ENCODE results near the gene CSRNP3. TPM values are rescaled to one million over a fixed set of nuclear protein-coding genes. Genes with fewer than 3 reads are reported as not detected.
A peak's percentile ranks its signal among the peaks of the same experiment; 100 is the strongest.

Gene CSRNP3
- total RNA-seq, 4 donors from 2014 or later, result 1.3 to 5.5 (median 2.6) TPM

DNA sequence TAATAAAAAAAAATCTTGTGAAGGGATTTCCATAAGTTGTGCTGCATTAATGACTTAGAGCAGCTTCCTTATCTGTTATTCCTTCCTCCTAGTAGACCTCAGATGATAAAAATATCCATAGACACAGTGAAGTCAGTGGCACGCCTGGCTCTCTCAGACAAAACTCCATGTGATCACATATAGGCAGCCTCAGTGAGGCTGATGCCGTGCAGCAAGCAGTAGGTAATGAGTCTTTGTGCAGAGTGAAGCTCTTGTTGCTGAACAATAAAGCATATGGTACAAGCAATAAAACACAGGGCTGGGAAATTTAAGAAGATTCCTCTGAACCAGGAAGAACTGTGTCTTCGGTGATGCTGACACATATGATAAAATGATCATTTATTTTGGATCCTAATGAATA lies 102.7 kb downstream of the CSRNP3 start:
- Histone ChIP-seq H3K4me3 (no peak overlapping the region), H3K36me3 (no peaks in the 10 kb centered on the region), H3K4me1 (peaks cover 0 to 10% (median 1%) of the 10 kb centered on the region in 4 donors), H3K27me3 (no peaks in the 10 kb centered on the region), H3K27ac (peak overlapping the region in 2 of 4 donors; percentile 22 to 32), H3K9me3 (no peaks in the 10 kb centered on the region)
- DNase-seq (ENCODE audit: low spot score in 2 of 2), result no peak
- TF ChIP-seq EP300 (IDR thresholded peaks at IDR 0.05) (no peak), POLR2A (IDR thresholded peaks at IDR 0.05) (no peak)
- TF ChIP-seq, protein P1, sequence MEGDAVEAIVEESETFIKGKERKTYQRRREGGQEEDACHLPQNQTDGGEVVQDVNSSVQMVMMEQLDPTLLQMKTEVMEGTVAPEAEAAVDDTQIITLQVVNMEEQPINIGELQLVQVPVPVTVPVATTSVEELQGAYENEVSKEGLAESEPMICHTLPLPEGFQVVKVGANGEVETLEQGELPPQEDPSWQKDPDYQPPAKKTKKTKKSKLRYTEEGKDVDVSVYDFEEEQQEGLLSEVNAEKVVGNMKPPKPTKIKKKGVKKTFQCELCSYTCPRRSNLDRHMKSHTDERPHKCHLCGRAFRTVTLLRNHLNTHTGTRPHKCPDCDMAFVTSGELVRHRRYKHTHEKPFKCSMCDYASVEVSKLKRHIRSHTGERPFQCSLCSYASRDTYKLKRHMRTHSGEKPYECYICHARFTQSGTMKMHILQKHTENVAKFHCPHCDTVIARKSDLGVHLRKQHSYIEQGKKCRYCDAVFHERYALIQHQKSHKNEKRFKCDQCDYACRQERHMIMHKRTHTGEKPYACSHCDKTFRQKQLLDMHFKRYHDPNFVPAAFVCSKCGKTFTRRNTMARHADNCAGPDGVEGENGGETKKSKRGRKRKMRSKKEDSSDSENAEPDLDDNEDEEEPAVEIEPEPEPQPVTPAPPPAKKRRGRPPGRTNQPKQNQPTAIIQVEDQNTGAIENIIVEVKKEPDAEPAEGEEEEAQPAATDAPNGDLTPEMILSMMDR (IDR thresholded peaks at IDR 0.05), result no peak
- 20 to 22% methylated on average over 3 of the region's 3 CpGs for WGBS, 2 donors

DNA sequence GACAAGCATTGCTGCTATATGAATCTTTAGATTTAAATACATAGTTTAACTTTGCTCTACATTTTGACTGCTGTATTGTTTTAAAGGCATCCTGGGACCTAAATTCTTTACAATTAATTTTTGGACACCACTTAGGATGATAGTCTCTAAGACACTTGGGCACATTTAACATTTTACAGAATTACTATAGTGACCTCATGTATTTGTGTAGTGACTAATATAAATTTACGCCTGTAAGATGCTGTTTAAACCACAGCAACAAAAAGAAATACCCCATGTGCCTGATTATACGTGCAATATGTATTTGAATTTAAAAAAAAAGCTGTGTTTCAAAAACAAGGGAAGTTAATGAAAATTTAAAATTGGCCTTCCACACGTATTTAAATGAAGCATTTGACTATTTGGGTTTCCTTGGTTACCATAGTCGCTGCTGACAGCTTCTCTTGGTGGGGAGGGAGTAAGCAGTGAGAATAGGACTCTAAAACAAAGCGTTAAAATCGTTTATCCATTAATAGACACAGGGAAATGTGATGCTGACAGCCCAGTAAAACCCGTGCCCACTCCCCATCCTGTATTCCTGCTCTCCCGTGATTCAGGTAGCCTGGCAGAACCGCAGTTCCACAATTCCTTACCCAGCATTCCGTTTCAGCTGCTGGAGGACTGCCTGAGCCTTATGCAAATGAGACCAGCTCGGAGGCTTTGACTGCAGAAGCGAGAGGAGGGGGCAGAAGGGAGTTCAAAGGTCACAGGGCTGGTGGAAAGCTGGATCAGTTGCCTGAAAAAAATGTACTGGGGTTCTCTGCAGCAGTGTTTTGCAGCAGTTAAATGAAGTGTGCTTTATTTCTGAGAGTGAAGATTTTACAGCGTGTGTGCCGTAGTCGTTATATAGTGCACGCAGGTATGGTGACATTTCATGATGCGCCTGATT lies 104.3 kb downstream of the CSRNP3 start:
- Histone ChIP-seq H3K4me3 (peak overlapping the region; percentile 17 to 53 (median 34)), H3K9me3 (no peaks in the 10 kb centered on the region), H3K27ac (peak overlapping the region in 2 of 4 donors; percentile 47 to 71), H3K27me3 (no peaks in the 10 kb centered on the region), H3K36me3 (no peaks in the 10 kb centered on the region), H3K4me1 (peaks cover 0 to 10% (median 1%) of the 10 kb centered on the region in 4 donors)
- peak in 1 of 2 donors; percentile 34 for DNase-seq (ENCODE audit: low spot score in 2 of 2)
- 15 to 17% methylated on average over 17 of the region's 17 CpGs for WGBS, 2 donors
- TF ChIP-seq, protein P1 (IDR thresholded peaks at IDR 0.05), result no peak
- TF ChIP-seq EP300 (IDR thresholded peaks at IDR 0.05) (no peak), POLR2A (IDR thresholded peaks at IDR 0.05) (no peak)

DNA sequence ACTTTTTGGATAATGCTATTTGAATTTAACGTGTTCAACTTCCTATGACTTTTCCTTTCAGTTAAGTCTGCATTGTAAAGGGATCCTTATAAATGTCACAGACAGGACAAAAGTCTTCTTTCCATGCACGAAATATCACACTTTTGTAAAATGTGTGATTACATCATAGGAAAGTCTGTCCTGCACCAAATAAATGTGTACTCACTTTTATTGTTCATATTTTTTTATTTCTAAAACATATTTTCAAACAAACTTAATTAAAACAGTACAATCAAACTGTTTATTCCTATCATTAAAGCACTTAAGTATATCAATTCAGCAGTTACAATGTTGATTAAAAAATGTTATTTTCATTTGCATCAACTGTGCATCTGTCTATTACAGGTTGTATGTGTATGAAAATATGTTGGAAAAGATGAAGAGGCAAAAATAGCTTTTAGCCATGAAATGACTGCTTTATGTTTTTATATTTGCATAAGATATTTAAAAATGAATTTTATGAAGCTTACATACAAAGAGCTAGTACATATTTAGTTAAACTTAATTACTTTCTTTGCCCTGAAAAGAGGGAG lies 105.6 kb downstream of the CSRNP3 start:
- WGBS, 2 donors, result 32 to 44% methylated on average over 2 of the region's 2 CpGs
- DNase-seq (ENCODE audit: low spot score in 2 of 2), result no peak
- peak overlapping the region in 2 of 4 donors; percentile 47 to 71 for H3K27ac ChIP-seq

DNA sequence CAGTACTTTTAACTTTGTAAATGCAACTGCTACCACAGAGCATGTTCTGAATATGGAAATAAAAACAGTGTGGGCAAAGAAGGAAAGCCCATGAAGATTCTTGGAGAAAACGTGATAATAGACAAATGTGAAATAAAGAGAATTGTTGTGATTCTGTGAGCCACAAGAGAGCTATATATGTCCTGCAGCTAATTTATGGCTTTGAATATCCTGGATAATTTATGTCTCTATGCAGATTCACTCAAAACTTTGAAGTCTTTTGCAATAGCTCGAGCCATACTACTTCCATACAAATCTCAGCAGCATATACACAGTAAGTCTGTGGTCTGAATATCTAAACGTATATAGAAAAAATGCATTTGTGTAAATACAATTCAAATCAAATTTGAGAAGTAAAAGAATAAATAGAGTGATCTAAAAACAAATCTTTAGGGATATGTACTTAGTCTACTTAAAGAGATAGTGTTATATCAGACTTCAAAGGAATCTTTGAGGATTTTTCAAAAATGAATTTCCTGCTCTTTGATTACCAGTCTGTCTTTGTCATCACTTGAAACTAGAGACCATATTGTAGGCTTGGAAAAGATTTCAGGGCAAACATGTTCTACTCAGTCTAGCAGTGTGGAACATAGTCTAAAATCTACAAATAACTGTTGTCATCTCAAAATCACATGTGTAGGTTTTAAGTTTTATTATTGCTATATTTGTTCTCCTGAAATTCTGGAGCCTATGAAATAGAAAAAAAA lies 107.1 kb downstream of the CSRNP3 start:
- 35 to 40% methylated on average over 3 of the region's 3 CpGs for WGBS, 2 donors
- H3K9me3 ChIP-seq, result no peaks in the 10 kb centered on the region
- H3K4me1 ChIP-seq, result peaks cover 0 to 10% (median 1%) of the 10 kb centered on the region in 4 donors
- no peak overlapping the region for H3K4me3 ChIP-seq
- H3K36me3 ChIP-seq, result no peaks in the 10 kb centered on the region
- no peaks in the 10 kb centered on the region for H3K27me3 ChIP-seq
- TF ChIP-seq EP300 (IDR thresholded peaks at IDR 0.05), result no peak
- TF ChIP-seq, protein P1 (IDR thresholded peaks at IDR 0.05), result no peak
- no peak for TF ChIP-seq POLR2A (IDR thresholded peaks at IDR 0.05)
- H3K27ac ChIP-seq, result no peak overlapping the region
- DNase-seq (ENCODE audit: low spot score in 2 of 2), result no peak

More for the DNA sequence above, 105.6 kb downstream of the CSRNP3 start:
- Histone ChIP-seq H3K27me3 (no peaks in the 10 kb centered on the region), H3K4me3 (peak overlapping the region in 1 of 4 donors; percentile 53), H3K4me1 (peaks cover 0 to 10% (median 1%) of the 10 kb centered on the region in 4 donors), H3K36me3 (no peaks in the 10 kb centered on the region), H3K9me3 (no peaks in the 10 kb centered on the region)
- TF ChIP-seq POLR2A (IDR thresholded peaks at IDR 0.05) (no peak), EP300 (IDR thresholded peaks at IDR 0.05) (no peak)
- TF ChIP-seq, protein P1 (IDR thresholded peaks at IDR 0.05), result no peak

All from tibial nerve (tissue), 4 donors.